Upper lobe of left lung (tissue), 4 donors: ENCODE measurements around the gene ADD2.

ENCODE experiments used
- CTCF ChIP-seq, 6 experiments: fragments of 450-650 bp in 4 of 6; fragments of 200-600 bp in 2 of 6; sonication (generic) in 2 of 6; IDR thresholded peaks; one replicate each; pipeline ENCODE4 v1.5.1; 2016 to 2019; ENCODE audit warnings: antibody characterized with exemption in 6 of 6
- EP300 ChIP-seq, 4 donors: sonication (generic); formaldehyde crosslinking; IDR thresholded peaks; one replicate each; pipeline ENCODE4 v1.5.1; 2017; ENCODE audit warnings: antibody characterized with exemption in 4 of 4, control low read depth in 2 of 4
- POLR2A ChIP-seq, 4 donors: fragments of 450-650 bp; IDR thresholded peaks; one replicate each; pipeline ENCODE4 v1.5.1; 2016 to 2017; ENCODE audit warnings: antibody characterized with exemption in 4 of 4, mild to moderate bottlenecking in 2 of 4

- TF ChIP-seq CTCF (IDR thresholded peaks at IDR 0.05) (no peak), POLR2A (IDR thresholded peaks at IDR 0.05) (no peak), EP300 (IDR thresholded peaks at IDR 0.05) (no peak)
Observed at GRCh38 chr2:70671092-70671675, 96.8 kb downstream of the ADD2 start.
